Activated T-cell treated with anti-CD3 and anti-CD28 coated beads for 48 hours (primary cell): ENCODE data around the gene EDC4.
A peak's percentile ranks its signal among the peaks of the same experiment; 100 is the strongest.

ENCODE experiments used
- DNase-seq: peaks from one replicate; pipeline ENCODE4 v3.0.0-alpha.2; 2020; ENCODE audit warnings: low read depth

EDC4 gene

DNA sequence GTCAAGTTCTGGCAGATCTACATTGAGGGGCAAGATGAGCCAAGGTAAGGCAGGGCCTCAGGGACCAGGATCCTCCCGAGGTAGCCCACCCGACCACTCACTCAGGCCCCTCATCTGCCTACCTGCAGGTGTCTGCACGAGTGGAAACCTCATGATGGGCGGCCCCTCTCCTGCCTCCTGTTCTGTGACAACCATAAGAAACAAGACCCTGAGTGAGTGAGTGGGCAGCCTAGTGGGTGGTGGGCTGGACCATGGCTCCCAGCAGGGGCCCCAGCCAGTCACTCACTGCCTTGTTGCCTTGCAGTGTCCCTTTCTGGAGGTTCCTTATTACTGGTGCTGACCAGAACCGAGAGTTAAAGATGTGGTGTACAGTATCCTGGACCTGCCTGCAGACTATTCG lies 5.4 kb downstream of the EDC4 start:
- DNase-seq: no peak

DNA sequence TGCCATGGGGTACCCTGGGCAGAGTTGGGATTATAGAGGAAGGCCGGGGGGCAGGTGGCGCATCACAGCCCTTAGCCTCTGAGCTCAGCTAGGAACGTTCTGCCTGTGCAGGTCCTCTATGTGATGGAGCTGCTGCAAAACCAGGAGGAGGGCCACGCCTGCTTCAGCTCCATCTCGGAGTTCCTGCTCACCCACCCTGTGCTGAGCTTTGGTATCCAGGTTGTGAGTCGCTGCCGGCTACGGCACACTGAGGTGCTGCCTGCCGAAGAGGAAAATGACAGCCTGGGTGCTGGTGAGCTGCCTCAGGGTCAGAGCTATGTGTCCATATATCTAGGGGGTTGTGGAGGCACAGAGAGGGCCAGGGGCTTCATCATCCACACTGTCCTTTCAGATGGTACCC lies 6.0 kb downstream of the EDC4 start:
- DNase-seq: no peak

DNA sequence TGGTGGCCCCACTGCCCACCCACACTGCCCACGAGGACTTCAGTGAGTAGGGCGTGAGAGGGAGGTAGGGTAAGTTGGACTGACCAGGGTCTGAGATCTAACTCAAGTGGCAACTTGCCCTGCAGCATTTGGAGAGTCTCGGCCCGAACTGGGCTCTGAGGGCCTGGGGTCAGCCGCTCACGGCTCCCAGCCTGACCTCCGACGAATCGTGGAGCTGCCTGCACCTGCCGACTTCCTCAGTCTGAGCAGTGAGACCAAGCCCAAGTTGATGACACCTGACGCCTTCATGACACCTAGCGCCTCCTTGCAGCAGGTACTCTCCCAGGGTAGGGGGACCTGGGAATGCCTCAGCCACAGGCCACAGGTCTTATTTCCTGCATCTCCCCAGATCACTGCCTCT lies 6.6 kb downstream of the EDC4 start:
- DNase-seq: no peak

DNA sequence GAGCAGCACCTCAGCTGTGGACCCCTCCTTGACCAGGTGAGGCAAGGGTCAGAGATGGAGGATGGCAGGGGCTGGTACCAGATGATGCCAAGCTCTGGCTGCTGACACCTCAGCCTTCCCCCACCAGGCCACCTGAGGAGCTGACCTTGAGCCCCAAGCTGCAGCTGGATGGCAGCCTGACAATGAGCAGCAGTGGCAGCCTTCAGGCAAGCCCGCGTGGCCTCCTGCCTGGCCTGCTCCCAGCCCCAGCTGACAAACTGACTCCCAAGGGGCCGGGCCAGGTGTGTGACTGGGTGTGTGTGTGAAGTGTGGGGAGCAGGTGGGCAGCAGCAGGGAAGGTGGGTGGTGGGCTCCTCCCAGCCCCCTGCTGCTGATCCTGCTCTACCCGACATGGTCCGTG lies 7.1 kb downstream of the EDC4 start:
- no peak for DNase-seq

DNA sequence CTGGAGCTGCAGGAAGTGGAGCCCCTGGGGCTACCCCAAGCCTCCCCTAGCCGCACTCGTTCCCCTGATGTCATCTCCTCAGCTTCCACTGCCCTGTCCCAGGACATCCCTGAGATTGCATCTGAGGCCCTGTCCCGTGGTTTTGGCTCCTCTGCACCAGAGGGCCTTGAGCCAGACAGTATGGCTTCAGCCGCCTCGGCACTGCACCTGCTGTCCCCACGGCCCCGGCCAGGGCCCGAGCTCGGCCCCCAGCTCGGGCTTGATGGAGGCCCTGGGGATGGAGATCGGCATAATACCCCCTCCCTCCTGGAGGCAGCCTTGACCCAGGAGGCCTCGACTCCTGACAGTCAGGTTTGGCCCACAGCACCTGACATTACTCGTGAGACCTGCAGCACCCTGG lies 7.7 kb downstream of the EDC4 start:
- DNase-seq: no peak

DNA sequence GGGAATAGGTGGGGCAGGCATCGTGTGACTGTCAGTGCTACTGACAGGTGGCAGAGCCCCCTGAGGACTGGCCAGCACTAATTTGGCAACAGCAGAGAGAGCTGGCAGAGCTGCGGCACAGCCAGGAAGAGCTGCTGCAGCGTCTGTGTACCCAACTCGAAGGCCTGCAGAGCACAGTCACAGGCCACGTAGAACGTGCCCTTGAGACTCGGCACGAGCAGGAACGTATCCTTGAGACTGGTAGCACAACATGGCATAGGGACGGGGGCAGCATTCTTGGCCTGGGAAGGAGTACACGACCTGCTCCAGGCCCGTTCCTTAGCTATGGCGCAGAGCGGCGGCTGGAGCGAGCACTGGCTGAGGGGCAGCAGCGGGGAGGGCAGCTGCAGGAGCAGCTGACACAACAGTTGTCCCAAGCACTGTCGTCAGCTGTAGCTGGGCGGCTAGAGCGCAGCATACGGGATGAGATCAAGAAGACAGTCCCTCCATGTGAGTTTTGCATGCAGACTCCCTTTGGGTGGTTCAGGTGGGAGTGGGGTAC lies 8.8 kb downstream of the EDC4 start:
- no peak for DNase-seq

DNA sequence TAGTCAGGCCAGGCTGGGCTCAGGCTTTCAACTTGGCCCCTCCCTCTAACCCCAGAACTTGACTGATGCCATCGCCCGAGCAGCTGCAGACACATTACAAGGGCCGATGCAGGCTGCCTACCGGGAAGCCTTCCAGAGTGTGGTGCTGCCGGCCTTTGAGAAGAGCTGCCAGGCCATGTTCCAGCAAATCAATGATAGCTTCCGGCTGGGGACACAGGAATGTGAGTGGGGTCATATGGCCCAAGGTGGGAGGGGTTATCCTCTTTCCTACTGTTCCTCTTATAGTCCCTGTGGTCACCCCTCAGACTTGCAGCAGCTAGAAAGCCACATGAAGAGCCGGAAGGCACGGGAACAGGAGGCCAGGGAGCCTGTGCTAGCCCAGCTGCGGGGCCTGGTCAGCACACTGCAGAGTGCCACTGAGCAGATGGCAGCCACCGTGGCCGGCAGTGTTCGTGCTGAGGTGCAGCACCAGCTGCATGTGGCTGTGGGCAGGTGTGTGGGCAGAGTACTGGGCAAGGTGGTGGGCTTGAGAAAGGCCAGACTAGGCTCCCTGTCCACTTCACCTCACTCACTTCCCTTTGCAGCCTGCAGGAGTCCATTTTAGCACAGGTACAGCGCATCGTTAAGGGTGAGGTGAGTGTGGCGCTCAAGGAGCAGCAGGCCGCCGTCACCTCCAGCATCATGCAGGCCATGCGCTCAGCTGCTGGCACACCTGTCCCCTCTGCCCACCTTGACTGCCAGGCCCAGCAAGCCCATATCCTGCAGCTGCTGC lies 9.7 kb downstream of the EDC4 start:
- no peak for DNase-seq

DNA sequence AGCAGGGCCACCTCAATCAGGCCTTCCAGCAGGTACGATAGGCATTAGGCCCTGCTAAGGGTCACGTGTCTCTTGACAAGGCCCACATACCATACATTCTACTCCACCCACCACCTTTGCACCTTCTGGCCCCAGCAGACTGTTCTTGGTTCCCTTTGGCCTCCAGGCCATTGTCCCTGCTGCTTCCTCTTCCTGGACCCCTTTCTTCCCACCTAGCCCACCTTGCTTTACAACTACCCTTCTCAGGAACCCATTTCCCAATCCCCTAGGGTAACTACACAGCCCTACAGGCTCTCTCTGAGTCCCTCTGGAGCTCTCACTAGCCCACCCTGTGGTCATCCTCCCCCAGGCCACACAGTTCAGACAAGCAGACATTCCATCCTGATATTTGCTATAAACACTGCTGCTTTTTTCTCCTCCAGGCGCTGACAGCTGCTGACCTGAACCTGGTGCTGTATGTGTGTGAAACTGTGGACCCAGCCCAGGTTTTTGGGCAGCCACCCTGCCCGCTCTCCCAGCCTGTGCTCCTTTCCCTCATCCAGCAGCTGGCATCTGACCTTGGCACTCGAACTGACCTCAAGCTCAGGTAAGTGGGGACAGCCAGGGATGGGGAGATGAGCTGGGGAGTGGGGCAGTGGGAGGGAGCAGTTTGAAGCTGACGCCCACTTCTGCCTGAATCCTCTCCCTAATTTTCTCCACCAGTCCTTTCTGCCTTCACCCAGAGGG lies 10.5 kb downstream of the EDC4 start:
- no peak for DNase-seq

DNA sequence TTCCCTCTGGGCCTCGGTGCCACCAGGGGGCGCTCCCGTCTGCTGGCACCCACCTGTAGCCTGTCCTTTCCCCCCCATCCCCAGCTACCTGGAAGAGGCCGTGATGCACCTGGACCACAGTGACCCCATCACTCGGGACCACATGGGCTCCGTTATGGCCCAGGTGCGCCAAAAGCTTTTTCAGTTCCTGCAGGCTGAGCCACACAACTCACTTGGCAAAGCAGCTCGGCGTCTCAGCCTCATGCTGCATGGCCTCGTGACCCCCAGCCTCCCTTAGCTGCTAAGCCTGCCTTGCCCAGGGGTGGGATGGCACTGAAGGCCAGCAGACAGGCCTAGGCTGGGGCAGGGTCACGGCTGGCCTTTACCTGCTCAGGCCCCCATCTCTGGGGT lies 11.0 kb downstream of the EDC4 start:
- peak; percentile 58 for DNase-seq

DNA sequence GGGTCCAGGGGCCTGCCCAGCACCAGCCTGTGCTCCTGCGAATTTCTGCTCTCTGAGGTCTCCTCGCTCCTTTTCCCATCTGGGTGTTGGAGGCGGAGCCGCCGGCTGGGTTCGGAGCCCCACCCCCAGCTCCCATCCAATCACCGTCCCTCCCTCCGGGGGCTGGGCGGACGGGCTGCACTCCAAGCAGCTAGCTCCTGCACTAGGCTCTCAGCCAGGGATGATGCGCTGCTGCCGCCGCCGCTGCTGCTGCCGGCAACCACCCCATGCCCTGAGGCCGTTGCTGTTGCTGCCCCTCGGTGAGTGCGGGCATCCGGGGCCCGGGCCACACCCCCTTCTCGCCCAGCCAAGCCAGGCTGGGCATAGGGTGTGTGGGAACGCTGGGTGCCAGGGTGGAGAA lies 11.8 kb downstream of the EDC4 start, which contains the start of gene NRN1L:
NRN1L (plus strand) TSS at position 202 of the 400 bp plus-strand sequence; CDS start at position 221, 19 bp downstream.
- DNase-seq: no peak

DNA sequence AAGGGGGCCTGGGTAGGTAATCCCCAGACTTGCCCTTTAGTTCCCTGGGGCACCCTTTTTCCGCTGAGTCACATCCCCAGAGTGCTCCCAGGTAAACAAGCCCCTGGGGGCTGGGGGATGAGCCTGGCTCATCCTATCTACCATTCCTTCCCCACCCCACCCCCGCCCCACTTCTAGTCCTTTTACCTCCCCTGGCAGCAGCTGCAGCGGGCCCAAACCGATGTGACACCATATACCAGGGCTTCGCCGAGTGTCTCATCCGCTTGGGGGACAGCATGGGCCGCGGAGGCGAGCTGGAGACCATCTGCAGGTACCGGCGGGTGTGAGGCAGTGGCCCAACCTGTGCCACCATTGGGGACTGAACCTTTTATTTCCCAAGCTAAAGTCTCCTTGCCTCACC lies 12.7 kb downstream of the EDC4 start:
- no peak for DNase-seq

DNA sequence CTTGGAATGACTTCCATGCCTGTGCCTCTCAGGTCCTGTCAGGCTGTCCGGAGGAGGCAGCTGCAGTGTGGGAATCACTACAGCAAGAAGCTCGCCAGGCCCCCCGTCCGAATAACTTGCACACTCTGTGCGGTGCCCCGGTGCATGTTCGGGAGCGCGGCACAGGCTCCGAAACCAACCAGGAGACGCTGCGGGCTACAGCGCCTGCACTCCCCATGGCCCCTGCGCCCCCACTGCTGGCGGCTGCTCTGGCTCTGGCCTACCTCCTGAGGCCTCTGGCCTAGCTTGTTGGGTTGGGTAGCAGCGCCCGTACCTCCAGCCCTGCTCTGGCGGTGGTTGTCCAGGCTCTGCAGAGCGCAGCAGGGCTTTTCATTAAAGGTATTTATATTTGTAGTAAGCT lies 13.1 kb downstream of the EDC4 start:
- DNase-seq: no peak

DNA sequence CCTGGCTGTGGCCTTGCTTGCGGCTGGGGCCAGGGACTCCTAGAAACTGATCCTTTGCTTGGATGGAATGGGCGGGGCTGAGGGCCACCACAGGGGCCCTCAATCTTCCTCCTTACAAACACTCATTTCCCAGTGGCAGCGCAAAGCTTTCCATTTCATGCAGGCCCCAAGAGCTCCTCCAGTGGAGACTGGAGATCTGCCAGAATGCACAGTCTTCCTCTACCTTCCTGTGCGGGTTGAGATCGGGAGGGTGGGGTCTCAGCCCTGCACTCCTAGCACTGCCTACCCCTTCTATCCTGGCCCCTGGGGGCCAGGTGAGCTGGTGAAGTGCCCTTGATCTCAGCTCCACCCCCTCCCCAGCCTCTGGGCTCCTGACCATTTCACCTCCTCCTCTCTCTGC lies 13.5 kb downstream of the EDC4 start:
- no peak for DNase-seq

DNA sequence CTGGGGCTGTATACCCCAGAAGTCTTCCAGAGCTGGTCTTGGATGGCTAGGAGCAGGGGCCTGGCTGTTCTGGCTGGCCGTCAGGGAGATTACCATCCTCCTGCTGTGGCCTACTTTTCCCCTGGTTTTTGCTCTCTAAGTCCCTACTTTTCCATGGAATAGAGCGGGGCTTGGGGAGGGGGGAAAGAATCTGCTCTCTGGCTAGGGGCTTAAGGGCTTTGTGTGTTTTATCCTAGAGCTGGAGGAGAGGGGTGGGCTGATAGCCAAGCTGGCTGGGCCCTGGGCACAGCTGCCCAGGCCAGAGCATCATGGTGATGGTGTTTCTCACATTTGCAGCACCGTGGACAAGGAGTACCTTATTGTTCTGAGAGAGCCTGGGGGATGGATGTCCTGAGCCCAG lies 15.5 kb downstream of the EDC4 start:
- no peak for DNase-seq

DNA sequence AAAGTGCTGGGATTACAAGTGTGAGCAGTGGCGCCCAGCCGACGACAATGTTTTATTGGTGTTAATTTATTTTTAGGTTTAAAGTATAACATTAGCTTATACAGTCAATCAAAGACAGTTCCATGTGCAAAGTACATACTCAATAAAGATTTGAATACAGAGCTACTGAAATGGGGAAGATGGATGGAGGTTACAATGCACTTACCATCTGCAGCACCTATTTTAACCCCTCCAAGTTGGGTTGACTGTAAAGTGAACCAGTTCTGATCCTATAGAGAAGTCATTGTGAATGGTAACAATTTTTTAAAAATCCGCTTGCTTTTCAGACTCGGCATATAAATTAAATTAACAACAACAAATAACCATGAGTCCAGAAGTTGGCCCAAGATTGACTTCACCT lies 19.5 kb downstream of the EDC4 start:
- no peak for DNase-seq

DNA sequence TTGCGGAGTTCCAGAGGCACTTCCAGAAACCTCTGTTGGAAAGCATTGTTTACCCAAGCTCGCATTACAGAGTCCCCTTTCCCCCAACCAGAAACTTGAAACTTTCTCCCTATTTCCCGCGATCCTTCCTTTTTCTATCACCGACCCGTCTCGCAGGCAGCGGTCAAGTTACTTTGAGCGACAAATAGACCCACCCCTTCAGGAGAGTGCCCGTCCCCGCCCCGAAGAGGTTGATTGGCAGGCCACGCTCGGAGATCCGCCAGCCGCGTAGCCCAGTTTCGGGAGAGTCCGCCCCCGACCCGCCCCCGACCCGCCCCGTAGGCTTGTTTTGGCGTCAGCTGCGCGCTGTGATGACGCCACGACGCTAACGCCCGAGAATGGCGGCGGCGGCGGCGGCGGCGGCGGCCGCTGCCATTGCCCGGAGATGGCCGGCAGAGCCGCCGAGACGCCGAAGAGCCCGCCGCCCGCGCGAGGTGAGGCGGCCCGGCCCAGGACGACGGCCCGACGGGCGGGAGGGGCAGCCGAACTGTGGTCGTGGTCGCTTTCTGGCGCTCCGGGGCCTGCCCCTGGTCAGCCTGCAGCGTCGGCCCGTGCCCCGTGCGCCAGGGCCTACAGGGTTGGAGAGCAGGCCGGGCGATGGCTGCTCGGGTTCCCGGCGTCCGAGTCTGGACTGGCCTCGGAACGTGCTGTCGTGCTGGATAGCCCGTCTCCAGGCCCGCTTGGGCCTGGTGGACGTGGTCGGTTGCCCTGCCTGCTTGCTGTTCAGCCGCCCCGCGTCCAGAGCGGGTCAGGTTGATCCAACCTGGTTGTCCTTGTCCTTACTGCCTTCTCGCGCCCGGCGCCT lies 20.3 kb downstream of the EDC4 start, which contains the start of gene PSKH1:
PSKH1 (plus strand) TSS at position 356 of the 844 bp plus-strand sequence. CDS start 15,496 bp downstream, outside the sequence.
- DNase-seq: peak; percentile 93

DNA sequence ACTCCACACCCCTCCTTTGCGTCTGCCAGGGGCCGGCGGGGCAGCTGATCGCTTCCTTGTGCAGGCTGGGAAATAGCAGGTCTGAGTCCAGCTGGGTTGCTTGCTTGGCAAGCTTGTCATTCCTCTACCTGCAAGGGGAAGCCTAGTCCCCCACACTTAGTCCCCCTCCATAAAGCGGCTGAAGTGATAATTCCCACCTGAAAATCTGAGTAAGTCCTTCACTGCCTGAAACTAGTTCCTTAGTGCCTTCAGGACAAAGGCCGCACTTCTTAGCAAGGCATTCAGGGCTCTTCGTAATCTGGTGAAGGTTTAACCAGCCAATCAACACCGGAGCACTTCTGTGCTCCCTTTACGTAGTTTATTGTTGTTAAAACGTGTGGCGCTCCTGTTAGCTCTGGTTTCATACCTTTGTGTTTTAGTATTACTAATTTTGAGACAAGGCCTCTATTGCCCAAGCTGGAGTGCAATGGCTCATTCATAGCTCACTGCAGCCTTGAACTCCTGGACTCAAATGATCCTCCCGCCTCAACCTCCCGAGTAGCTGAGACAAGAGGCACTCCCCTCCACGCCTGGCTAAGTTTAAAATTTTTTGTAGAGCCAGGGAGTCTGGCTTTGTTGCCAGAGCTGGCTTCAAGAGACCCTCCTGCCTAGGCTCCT lies 21.0 kb downstream of the EDC4 start:
- DNase-seq: no peak

DNA sequence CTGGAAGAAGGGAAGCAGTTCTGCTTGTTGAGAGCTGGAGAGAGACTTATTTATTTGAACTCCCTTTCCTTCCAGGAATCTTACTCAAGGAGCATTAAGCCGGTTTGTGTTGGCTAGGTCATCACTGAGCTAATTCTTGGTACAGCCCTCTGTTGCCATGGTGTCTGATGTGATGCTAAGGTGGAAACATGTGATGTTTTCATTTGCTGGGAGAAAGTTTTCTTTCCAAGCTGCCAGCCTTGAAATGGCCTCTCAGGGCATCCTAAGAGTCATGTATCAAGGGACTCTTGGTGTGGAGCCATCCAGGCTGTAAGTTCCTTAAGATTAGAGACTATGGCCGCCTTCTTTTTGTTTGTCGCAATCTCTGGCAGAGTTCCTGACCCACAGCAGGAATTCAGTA lies 24.4 kb downstream of the EDC4 start:
- no peak for DNase-seq

DNA sequence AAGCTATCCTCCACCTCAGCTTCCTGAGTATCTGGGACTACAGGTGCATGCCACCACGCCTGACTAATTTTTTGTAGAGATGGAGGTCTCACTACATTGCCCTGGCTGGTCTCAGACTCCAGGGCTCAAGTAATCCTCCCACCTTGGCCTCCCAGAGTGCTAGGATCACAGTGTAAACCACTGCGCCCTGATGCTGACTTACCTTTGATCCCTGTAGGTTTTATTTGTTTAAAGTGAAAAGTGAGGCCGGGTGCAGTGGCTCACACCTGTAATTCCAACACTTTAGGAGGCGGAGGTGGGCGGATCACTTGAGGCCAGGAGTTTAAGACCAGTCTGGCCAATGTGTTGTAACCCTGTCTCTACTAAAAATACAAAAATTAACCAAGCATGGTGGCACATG lies 28.9 kb downstream of the EDC4 start:
- DNase-seq: no peak

DNA sequence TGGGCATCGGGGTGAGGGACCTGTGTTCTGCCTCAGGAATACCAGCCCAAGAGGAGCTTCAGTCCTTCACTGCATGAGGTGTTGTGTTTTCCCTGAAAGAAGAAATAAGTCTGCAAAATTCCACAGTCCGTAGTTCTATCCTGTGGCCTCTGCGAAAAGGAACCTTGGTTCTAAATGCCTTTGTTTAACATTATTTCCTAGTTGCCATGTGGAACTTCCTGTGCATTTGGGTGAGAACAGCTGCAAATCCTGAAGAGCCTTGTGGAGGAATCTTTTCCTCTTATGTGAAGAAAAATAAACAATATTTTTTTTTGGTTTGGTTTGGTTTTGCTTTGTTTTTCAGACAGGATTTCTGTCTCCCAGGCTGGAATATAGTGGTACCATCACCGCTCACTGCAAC lies 30.0 kb downstream of the EDC4 start:
- DNase-seq: no peak

DNA sequence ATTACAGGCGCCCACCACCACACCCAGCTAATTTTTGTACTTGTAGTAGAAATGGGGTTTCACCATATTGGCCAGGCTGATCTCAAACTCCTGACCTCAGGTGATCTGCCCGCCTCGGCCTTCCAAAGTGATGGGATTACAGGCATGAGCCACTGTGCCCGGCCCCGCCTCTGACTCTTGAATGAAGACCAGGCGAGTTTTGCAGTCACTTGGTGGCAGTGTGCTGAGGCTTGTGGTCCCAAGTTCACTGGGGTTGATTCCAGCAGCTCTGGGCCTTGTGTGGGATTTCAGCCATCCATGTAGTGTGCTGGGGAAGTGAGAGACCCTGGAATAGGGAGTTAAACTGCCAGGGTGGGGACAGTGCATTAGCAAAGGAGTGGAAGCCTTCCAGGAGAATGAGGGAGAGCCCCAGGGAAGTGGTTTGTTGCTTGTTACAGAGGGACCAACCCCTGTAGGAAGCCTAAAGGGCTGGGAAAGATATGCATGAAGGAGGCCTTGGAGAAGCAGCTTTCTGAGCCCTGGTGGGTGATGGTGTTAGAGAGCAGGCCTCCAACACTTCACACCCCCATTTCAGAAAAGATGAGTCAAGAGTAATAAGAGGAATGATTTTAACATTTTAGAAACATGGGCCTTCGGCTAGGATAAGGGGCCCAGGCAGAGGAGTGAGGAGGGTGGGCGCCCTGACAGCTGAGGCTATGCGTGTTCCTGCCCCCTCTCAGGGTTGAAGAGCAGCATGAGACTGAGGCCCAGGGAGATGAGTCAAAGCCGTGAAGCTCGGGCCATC lies 34.7 kb downstream of the EDC4 start:
- no peak for DNase-seq
